HCT116 (cell line): ENCODE results near the gene CRIM1. TPM values are rescaled to one million over a fixed set of nuclear protein-coding genes. Genes with fewer than 3 reads are reported as not detected.

Experiments used
- ATAC-seq: fragments of 200-7000 bp; cut with Tn5 transposase; 2 replicates; pipeline ENCODE4 v1.9.1; 2020; ENCODE audit warnings: mild to moderate bottlenecking, moderate library complexity
- BruUV-seq: library from RNA; stranded (reverse); fragments of 400-500 nt; replicated peaks from 2 replicates; lab custom pipeline; 2021; lab: Mats Ljungman, UMichigan
- CTCF ChIA-PET: fragments of 300-600 bp; sonication (Branson Sonifier 250); formaldehyde crosslinking; loops from one replicate; lab custom pipeline; 2021; ENCODE audit warnings: antibody characterized with exemption; lab: Charles Lee
- POLR2A ChIA-PET: fragments of 300-600, 350-600 bp; sonication (Branson Sonifier 250); formaldehyde crosslinking; loops from one replicate; lab custom pipeline; 2021; ENCODE audit warnings: antibody characterized with exemption; lab: Charles Lee
- RAD21 ChIA-PET, 2 experiments: fragments of 300-600 bp; sonication (Branson Sonifier 250); formaldehyde crosslinking; loops; one replicate each; lab custom pipeline; 2023; ENCODE audit warnings: low total read pairs in 2 of 2; ENCODE audit not compliant: uncharacterized antibody in 2 of 2, unreplicated experiment in 2 of 2, low non-redundant PET in 1 of 2; lab: Charles Lee
- DNase-seq: peaks from one replicate; pipeline ENCODE4 v3.0.0-alpha.2; 2010; ENCODE audit warnings: low read depth, low spot score
- H2AFZ ChIP-seq: fragments of 200-600 bp; shearing (Covaris generic), sonication (generic); 2 replicates; pipeline ENCODE4 v1.6.1; 2017; ENCODE audit warnings: low read depth, mixed run types, mixed read lengths, antibody characterized with exemption, low read length; ENCODE audit not compliant: poor library complexity, severe bottlenecking
- H3K27ac ChIP-seq: 2 replicates; pipeline ENCODE4 v1.5.1; 2012; ENCODE audit warnings: low read depth, low read length
- H3K27me3 ChIP-seq: fragments of 200-600 bp; sonication (generic); 2 replicates; pipeline ENCODE4 v1.6.1; 2016; ENCODE audit warnings: mixed run types, low read length, mixed read lengths; ENCODE audit not compliant: insufficient read depth
- H3K36me3 ChIP-seq, 2 experiments: fragments of 200-500 bp in 1 of 2; fragments of 200-600 bp in 1 of 2; sonication (Bioruptor generic) in 1 of 2; sonication (generic) in 1 of 2; 2 replicates each; pipeline versions ENCODE4 v1.5.1 to v1.6.1; 2014 to 2016; ENCODE audit warnings: low read length in 2 of 2, inconsistent platforms in 1 of 2, mixed read lengths in 1 of 2, mixed run types in 1 of 2; ENCODE audit not compliant: insufficient read depth in 2 of 2, control insufficient read depth in 1 of 2
- H3K4me1 ChIP-seq, 2 experiments: fragments of 200-600 bp in 1 of 2; sonication (generic) in 1 of 2; 2 replicates each; pipeline versions ENCODE4 v1.5.1 to v1.6.1; 2012 to 2017; ENCODE audit warnings: low read length in 2 of 2, inconsistent platforms in 1 of 2, mild to moderate bottlenecking in 1 of 2, mixed read lengths in 1 of 2, mixed run types in 1 of 2, moderate library complexity in 1 of 2; ENCODE audit not compliant: insufficient read depth in 2 of 2, control insufficient read depth in 1 of 2
- H3K4me2 ChIP-seq: fragments of 200-600 bp; sonication (generic); 2 replicates; pipeline ENCODE4 v1.6.1; 2017; ENCODE audit warnings: mixed run types, low read length, mixed read lengths
- H3K4me3 ChIP-seq, 2 experiments: fragments of 200-600 bp in 1 of 2; sonication (generic) in 1 of 2; replicated peaks in 1 of 2; 2 replicates each; pipeline ENCODE4 v1.5.1; 2011 to 2016; ENCODE audit warnings: low read length in 2 of 2, control low read depth in 1 of 2, low read depth in 1 of 2, mild to moderate bottlenecking in 1 of 2, mixed read lengths in 1 of 2, mixed run types in 1 of 2
- H3K79me2 ChIP-seq: fragments of 200-600 bp; sonication (generic); 2 replicates; pipeline ENCODE4 v1.6.1; 2017; ENCODE audit warnings: mild to moderate bottlenecking, mixed run types, low read length, moderate library complexity, mixed read lengths; ENCODE audit not compliant: insufficient read depth
- H3K9ac ChIP-seq: fragments of 200-600 bp; sonication (generic); 2 replicates; pipeline ENCODE4 v1.6.1; 2016; ENCODE audit warnings: low read length, mixed read lengths
- H3K9me2 ChIP-seq: fragments of 200-600 bp; sonication (generic), shearing (Covaris generic); 2 replicates; pipeline ENCODE4 v1.6.1; 2017; ENCODE audit warnings: mixed run types, mild to moderate bottlenecking, moderate library complexity; ENCODE audit not compliant: insufficient read depth
- H3K9me3 ChIP-seq, 2 experiments: fragments of 200-500 bp in 1 of 2; fragments of 200-600 bp in 1 of 2; sonication (Bioruptor generic) in 1 of 2; sonication (generic) in 1 of 2; 2 replicates each; pipeline ENCODE4 v1.6.1; 2014 to 2017; ENCODE audit warnings: low read length in 2 of 2, mixed read lengths in 2 of 2, inconsistent platforms in 1 of 2, low read depth in 1 of 2, mild to moderate bottlenecking in 1 of 2, mixed run types in 1 of 2, moderate library complexity in 1 of 2; ENCODE audit not compliant: control insufficient read depth in 1 of 2, insufficient read depth in 1 of 2
- H4K20me1 ChIP-seq: fragments of 200-600 bp; sonication (generic), shearing (Covaris generic); 2 replicates; pipeline ENCODE4 v1.6.1; 2017; ENCODE audit warnings: mixed run types, mild to moderate bottlenecking, moderate library complexity; ENCODE audit not compliant: insufficient read depth
- CBX3 ChIP-seq: IDR thresholded peaks from 2 replicates; pipeline ENCODE4 v1.6.1; 2012; ENCODE audit warnings: low read depth
- CEBPB ChIP-seq: IDR thresholded peaks from 2 replicates; pipeline ENCODE4 v1.6.1; 2012; ENCODE audit warnings: low read depth
- EGR1 ChIP-seq: IDR thresholded peaks from 2 replicates; pipeline ENCODE4 v1.6.1; 2012; ENCODE audit warnings: low read depth
- ELF1 ChIP-seq: IDR thresholded peaks from 2 replicates; pipeline ENCODE4 v1.6.1; 2012; ENCODE audit warnings: low read depth, borderline replicate concordance
- EZH2 ChIP-seq: fragments of 200-600 bp; sonication (generic); IDR thresholded peaks from 2 replicates; pipeline ENCODE4 v1.6.1; 2017; ENCODE audit warnings: antibody characterized with exemption, mixed run types
- EZH2phosphoT487 ChIP-seq: fragments of 200-600 bp; IDR thresholded peaks from 2 replicates; pipeline ENCODE4 v1.6.1; 2018; ENCODE audit warnings: antibody characterized with exemption, borderline replicate concordance
- FOSL1 ChIP-seq: IDR thresholded peaks from 2 replicates; pipeline ENCODE4 v1.6.1; 2012; ENCODE audit warnings: low read depth
- POLR2A ChIP-seq: IDR thresholded peaks from 2 replicates; pipeline ENCODE4 v1.7.0; 2011; ENCODE audit warnings: borderline replicate concordance; ENCODE audit not compliant: insufficient read depth, insufficient read length; ENCODE audit errors: extremely low read depth
- POLR2AphosphoS5 ChIP-seq: IDR thresholded peaks from 2 replicates; pipeline ENCODE4 v1.6.1; 2011; ENCODE audit warnings: mild to moderate bottlenecking, low read depth, low read length, moderate library complexity
- RAD21 ChIP-seq: IDR thresholded peaks from 2 replicates; pipeline ENCODE4 v1.6.1; 2012; ENCODE audit warnings: low read depth, mild to moderate bottlenecking
- SP1 ChIP-seq: IDR thresholded peaks from 2 replicates; pipeline ENCODE4 v1.6.1; 2012; ENCODE audit warnings: low read depth
- SRF ChIP-seq: IDR thresholded peaks from 2 replicates; pipeline ENCODE4 v1.6.1; 2012; ENCODE audit warnings: low read depth
- YY1 ChIP-seq: IDR thresholded peaks from 2 replicates; pipeline ENCODE4 v1.6.1; 2011; ENCODE audit warnings: low read length, low read depth, moderate library complexity, mild to moderate bottlenecking; ENCODE audit not compliant: insufficient replicate concordance; ENCODE audit errors: extremely low read depth
- ZFX ChIP-seq: fragments of 450-650 bp; IDR thresholded peaks from 2 replicates; pipeline ENCODE4 v1.6.1; 2017
- ZNF274 ChIP-seq: fragments of 200-500 bp; sonication (Bioruptor generic); IDR thresholded peaks from 2 replicates; pipeline ENCODE4 v1.6.1; 2014; ENCODE audit warnings: mild to moderate bottlenecking, low read depth, low read length, inconsistent platforms
- intact Hi-C: fragments of 100-400 bp; cut with micrococcal nuclease; formaldehyde crosslinking; loops from 2 replicates; pipeline ENCODE4 v1.10.0; 2022
- total RNA-seq: library from RNA; stranded (reverse); gene quantifications from one replicate; pipeline ENCODE4 v1.2.1, GENCODE V29; 2021; ENCODE audit not compliant: unreplicated experiment
- TF ChIP-seq, protein P1 (sequence below): IDR thresholded peaks from 2 replicates; pipeline ENCODE4 v1.6.1; 2012
- TF ChIP-seq, protein P2 (sequence below): IDR thresholded peaks from 2 replicates; pipeline ENCODE4 v1.6.1; 2012
- TF ChIP-seq, protein P3 (sequence below): IDR thresholded peaks from 2 replicates; pipeline ENCODE4 v1.6.1; 2011; ENCODE audit warnings: mild to moderate bottlenecking, low read length, moderate library complexity; ENCODE audit not compliant: insufficient replicate concordance; ENCODE audit errors: extremely low read depth
- TF ChIP-seq, protein P4 (sequence below): IDR thresholded peaks from 2 replicates; pipeline ENCODE4 v1.6.1; 2012; ENCODE audit warnings: low read depth

CRIM1 gene
- total RNA-seq, 1 experiment from 2014 or later = 27.2 TPM

DNA sequence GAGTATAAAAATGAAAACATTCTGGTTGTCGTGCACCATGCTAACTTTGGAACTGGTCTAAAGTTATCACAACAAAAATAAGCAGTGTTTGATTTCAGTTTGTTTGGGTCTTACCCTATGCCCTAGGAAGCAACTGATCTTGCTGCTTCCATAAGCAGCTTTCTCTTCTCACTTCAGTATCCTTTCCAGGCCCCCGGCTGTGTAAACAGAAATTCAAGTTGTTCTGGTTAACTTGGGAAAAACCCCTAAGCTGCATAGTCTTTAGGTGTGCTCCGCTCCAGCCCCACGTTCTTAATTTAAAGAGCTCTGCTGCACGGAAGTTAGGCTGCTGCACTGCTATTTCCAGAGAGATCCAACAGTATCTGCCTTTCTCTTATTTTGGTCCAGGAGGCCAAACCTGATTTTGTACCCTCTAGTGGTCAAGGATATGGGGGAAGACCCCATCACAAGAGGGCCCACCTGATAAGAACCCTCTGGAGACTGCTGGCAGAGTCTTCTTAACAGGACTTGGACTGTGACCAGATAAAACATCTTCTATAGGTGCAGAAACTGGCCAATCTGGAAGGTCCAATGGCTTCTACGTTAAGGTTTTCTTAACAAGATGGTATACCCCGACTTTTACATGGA lies 173.3 kb downstream of the CRIM1 start (continued):
- TF ChIP-seq EGR1 = no peak
- TF ChIP-seq SP1 = no peak

DNA sequence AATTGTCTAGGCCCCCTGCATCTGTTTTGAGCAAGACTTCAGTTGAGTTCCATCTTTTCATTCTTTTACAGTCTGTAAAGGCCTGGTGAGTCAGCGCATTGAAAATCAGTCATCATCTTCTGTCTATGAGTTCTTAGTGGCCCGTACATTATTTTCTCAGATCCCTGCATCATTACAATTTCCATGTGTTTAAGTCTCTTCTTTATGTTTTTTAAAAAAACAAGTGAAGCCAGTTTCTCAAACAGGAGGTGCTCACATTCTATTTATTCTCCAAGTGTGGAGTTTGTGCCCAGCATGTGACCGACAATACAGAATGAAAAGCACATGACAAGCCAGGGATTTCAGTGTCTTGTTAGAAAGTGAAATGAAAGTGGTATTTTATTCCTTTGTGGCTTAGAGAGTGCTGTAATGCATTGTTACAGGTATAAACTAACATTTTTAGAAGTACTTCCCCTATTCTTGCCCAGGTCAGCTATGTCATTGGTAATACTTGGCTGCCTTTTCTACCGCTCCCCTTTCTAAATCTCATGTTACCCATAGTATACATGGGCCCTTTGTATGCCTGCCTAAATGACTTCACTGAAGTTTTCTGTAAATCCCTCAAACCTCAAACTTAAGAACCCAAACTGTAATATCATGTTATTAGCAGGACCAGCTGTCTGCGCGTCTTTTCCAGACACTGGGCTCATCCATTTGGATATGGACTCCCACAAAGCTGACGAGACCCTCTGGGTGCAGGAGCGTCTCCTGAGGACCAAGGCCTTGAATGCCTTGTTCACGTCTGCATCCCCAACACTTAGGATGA lies 174.8 kb downstream of the CRIM1 start:
- no peak overlapping the region for H3K4me2 ChIP-seq
- H3K9me3 ChIP-seq = no peaks in the 10 kb centered on the region
- H3K27me3 ChIP-seq = no peaks in the 10 kb centered on the region
- CTCF ChIA-PET = no interaction called here
- BruUV-seq = no TSS peak
- no peak overlapping the region for H3K4me3 ChIP-seq
- TF ChIP-seq, protein P1, sequence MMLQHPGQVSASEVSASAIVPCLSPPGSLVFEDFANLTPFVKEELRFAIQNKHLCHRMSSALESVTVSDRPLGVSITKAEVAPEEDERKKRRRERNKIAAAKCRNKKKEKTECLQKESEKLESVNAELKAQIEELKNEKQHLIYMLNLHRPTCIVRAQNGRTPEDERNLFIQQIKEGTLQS = no peak
- TF ChIP-seq, protein P2, sequence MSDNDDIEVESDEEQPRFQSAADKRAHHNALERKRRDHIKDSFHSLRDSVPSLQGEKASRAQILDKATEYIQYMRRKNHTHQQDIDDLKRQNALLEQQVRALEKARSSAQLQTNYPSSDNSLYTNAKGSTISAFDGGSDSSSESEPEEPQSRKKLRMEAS = no peak
- TF ChIP-seq, protein P3, sequence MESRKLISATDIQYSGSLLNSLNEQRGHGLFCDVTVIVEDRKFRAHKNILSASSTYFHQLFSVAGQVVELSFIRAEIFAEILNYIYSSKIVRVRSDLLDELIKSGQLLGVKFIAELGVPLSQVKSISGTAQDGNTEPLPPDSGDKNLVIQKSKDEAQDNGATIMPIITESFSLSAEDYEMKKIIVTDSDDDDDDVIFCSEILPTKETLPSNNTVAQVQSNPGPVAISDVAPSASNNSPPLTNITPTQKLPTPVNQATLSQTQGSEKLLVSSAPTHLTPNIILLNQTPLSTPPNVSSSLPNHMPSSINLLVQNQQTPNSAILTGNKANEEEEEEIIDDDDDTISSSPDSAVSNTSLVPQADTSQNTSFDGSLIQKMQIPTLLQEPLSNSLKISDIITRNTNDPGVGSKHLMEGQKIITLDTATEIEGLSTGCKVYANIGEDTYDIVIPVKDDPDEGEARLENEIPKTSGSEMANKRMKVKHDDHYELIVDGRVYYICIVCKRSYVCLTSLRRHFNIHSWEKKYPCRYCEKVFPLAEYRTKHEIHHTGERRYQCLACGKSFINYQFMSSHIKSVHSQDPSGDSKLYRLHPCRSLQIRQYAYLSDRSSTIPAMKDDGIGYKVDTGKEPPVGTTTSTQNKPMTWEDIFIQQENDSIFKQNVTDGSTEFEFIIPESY = no peak
- no peak for TF ChIP-seq CEBPB
- no peak for TF ChIP-seq ZNF274
- TF ChIP-seq EZH2phosphoT487 = no peak
- TF ChIP-seq POLR2AphosphoS5 = no peak
- no peak for TF ChIP-seq RAD21
- TF ChIP-seq, protein P4, sequence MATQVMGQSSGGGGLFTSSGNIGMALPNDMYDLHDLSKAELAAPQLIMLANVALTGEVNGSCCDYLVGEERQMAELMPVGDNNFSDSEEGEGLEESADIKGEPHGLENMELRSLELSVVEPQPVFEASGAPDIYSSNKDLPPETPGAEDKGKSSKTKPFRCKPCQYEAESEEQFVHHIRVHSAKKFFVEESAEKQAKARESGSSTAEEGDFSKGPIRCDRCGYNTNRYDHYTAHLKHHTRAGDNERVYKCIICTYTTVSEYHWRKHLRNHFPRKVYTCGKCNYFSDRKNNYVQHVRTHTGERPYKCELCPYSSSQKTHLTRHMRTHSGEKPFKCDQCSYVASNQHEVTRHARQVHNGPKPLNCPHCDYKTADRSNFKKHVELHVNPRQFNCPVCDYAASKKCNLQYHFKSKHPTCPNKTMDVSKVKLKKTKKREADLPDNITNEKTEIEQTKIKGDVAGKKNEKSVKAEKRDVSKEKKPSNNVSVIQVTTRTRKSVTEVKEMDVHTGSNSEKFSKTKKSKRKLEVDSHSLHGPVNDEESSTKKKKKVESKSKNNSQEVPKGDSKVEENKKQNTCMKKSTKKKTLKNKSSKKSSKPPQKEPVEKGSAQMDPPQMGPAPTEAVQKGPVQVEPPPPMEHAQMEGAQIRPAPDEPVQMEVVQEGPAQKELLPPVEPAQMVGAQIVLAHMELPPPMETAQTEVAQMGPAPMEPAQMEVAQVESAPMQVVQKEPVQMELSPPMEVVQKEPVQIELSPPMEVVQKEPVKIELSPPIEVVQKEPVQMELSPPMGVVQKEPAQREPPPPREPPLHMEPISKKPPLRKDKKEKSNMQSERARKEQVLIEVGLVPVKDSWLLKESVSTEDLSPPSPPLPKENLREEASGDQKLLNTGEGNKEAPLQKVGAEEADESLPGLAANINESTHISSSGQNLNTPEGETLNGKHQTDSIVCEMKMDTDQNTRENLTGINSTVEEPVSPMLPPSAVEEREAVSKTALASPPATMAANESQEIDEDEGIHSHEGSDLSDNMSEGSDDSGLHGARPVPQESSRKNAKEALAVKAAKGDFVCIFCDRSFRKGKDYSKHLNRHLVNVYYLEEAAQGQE = no peak
- TF ChIP-seq EZH2 = no peak
- no peak for TF ChIP-seq POLR2A
- TF ChIP-seq EGR1 = no peak
- TF ChIP-seq SRF = no peak
- TF ChIP-seq FOSL1 = no peak
- TF ChIP-seq ZFX = no peak
- TF ChIP-seq ELF1 = no peak
- TF ChIP-seq YY1 = no peak
- TF ChIP-seq CBX3 = no peak
- no peak for TF ChIP-seq SP1
- RAD21 ChIA-PET = no interaction called here
- H2AFZ ChIP-seq = no peak overlapping the region
- POLR2A ChIA-PET = no interaction called here
- no peak overlapping the region for H3K27ac ChIP-seq
- DNase-seq (no peak), ATAC-seq (no peak)
- no peaks in the 10 kb centered on the region for H3K36me3 ChIP-seq
- intact Hi-C loops = no loop called here
- H4K20me1 ChIP-seq = no peaks in the 10 kb centered on the region
- no peaks in the 10 kb centered on the region for H3K9me2 ChIP-seq
- H3K79me2 ChIP-seq = no peaks in the 10 kb centered on the region
- no peak overlapping the region for H3K9ac ChIP-seq
- H3K4me1 ChIP-seq = no peaks in the 10 kb centered on the region
